HL-60 (cell line): ENCODE data around the gene CDH20.

Source experiments
- CTCF ChIP-seq: IDR thresholded peaks from one replicate; pipeline ENCODE4 v1.5.1; 2011; ENCODE audit warnings: low read length, control low read depth, inconsistent platforms; ENCODE audit not compliant: insufficient read depth
- GABPA ChIP-seq: IDR thresholded peaks from 2 replicates; pipeline ENCODE4 v1.6.1; 2012; ENCODE audit warnings: low read depth
- POLR2AphosphoS5 ChIP-seq: IDR thresholded peaks from 2 replicates; pipeline ENCODE4 v1.6.1; 2012; ENCODE audit warnings: low read depth
- REST ChIP-seq: IDR thresholded peaks from 2 replicates; pipeline ENCODE4 v1.6.1; 2012; ENCODE audit warnings: low read depth; ENCODE audit not compliant: insufficient replicate concordance
- SPI1 ChIP-seq: IDR thresholded peaks from 2 replicates; pipeline ENCODE4 v1.6.1; 2012; ENCODE audit warnings: low read depth, mild to moderate bottlenecking, borderline replicate concordance

- TF ChIP-seq REST (no peak), CTCF (no peak), SPI1 (no peak), POLR2AphosphoS5 (no peak), GABPA (no peak)
Measured at GRCh38 chr18:61443081-61443725, 110.0 kb downstream of the CDH20 start.
